PC-9 (cell line): Measurements from ENCODE around the gene PPP3R1. TPM values are rescaled to one million over a fixed set of nuclear protein-coding genes. Genes with fewer than 3 reads are reported as not detected.

Source experiments
- BruUV-seq: library from RNA; stranded (reverse); fragments of 400-500 nt; replicated peaks from 2 replicates; lab custom pipeline; 2021; lab: Mats Ljungman, UMichigan
- CTCF ChIA-PET: fragments of 300-600 bp; sonication (Branson Sonifier 250); formaldehyde crosslinking; loops from one replicate; lab custom pipeline; 2022; ENCODE audit warnings: antibody characterized with exemption; lab: Charles Lee
- POLR2A ChIA-PET: fragments of 300-600 bp; sonication (Branson Sonifier 250); formaldehyde crosslinking; loops from one replicate; lab custom pipeline; 2022; ENCODE audit warnings: antibody characterized with exemption; ENCODE audit not compliant: unreplicated experiment; lab: Charles Lee
- DNase-seq, 2 experiments: peaks; one replicate each; pipeline versions ENCODE4 v3.0.0 to v3.0.0-alpha.2; 2015 to 2022; ENCODE audit warnings: mixed read lengths in 1 of 2
- H2AFZ ChIP-seq: fragments of 200-600 bp; sonication (generic); 2 replicates; pipeline ENCODE4 v1.8.1; 2017; ENCODE audit warnings: antibody characterized with exemption
- H3F3A ChIP-seq: fragments of 200-600 bp; sonication (generic); 2 replicates; pipeline ENCODE4 v1.8.1; 2017; ENCODE audit warnings: antibody characterized with exemption, mild to moderate bottlenecking, low read depth; ENCODE audit not compliant: insufficient read depth
- H3K27ac ChIP-seq: fragments of 200-600 bp; sonication (generic); 2 replicates; pipeline ENCODE4 v1.6.1; 2016; ENCODE audit warnings: mixed run types
- H3K27me3 ChIP-seq: fragments of 200-600 bp; sonication (generic); 2 replicates; pipeline ENCODE4 v1.6.1; 2016; ENCODE audit warnings: low read depth, mixed run types; ENCODE audit not compliant: insufficient read depth
- H3K36me3 ChIP-seq: fragments of 200-600 bp; sonication (generic); 2 replicates; pipeline ENCODE4 v1.6.1; 2016; ENCODE audit warnings: low read depth, mixed run types
- H3K4me1 ChIP-seq: fragments of 200-600 bp; sonication (generic); replicated peaks from 2 replicates; pipeline ENCODE4 v1.6.1; 2016; ENCODE audit warnings: mixed run types; ENCODE audit not compliant: insufficient read depth
- H3K4me2 ChIP-seq: fragments of 200-600 bp; sonication (generic); 2 replicates; pipeline ENCODE4 v1.6.1; 2017; ENCODE audit warnings: mixed run types
- H3K4me3 ChIP-seq: fragments of 200-600 bp; sonication (generic); 2 replicates; pipeline ENCODE4 v1.6.1; 2016; ENCODE audit warnings: mixed run types
- H3K79me2 ChIP-seq: fragments of 200-600 bp; sonication (generic); 2 replicates; pipeline ENCODE4 v1.6.1; 2017; ENCODE audit warnings: low read depth, mixed run types
- H3K9me2 ChIP-seq: fragments of 200-600 bp; sonication (generic); 2 replicates; pipeline ENCODE4 v1.8.1; 2017; ENCODE audit warnings: mild to moderate bottlenecking; ENCODE audit not compliant: insufficient read depth
- H3K9me3 ChIP-seq: fragments of 200-600 bp; sonication (generic); 2 replicates; pipeline ENCODE4 v1.8.1; 2016; ENCODE audit warnings: low read depth; ENCODE audit not compliant: insufficient read depth
- H4K20me1 ChIP-seq: fragments of 200-600 bp; sonication (generic); 2 replicates; pipeline ENCODE4 v1.8.1; 2017; ENCODE audit not compliant: insufficient read depth
- EZH2 ChIP-seq: fragments of 200-600 bp; sonication (generic); IDR thresholded peaks from 2 replicates; pipeline ENCODE4 v1.8.0; 2017; ENCODE audit warnings: antibody characterized with exemption, low read depth
- intact Hi-C: fragments of 100-400 bp; cut with micrococcal nuclease; formaldehyde crosslinking; loops from one replicate; pipeline ENCODE4 v1.10.0; 2022; ENCODE audit not compliant: unreplicated experiment
- total RNA-seq: library from RNA; stranded (reverse); gene quantifications from 2 replicates; pipeline ENCODE4 v1.2.3, GENCODE V29; 2021
- TF ChIP-seq, protein P1 (sequence below): fragments of 200-600 bp; sonication (generic); conservative IDR thresholded peaks from 2 replicates; pipeline ENCODE4 v1.6.1; 2017; ENCODE audit warnings: mixed run types, antibody characterized with exemption, mild to moderate bottlenecking, moderate library complexity

The PPP3R1 gene
- total RNA-seq, 1 experiment from 2014 or later: 67.5 TPM

DNA sequence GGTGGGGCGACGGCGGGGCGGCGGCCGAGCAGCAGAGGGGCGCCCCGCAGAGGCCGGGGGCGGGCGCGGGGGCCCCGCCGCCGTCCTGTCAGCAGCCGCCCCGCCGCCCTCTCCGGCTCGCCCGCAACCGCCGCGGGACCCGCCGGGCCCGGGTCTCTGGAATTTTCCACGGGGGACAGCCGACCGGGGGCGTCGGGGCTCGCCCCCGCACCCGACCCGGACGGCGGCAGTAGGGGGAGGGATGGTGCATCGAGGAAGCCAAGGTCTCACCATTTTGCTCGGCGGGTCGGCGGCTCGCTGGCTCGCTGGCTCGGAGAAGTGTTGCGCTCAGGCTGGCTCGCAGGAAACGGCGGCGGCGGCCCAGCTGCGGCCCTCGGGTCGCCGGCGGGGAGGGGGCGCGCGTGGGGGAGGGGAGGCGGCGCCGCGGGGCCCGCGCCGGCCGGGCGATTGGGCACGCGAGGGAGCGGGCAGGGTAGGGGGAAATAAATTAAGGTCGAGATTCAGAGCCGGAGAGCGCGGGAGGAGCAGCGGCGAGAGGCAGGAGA lies 405 bp downstream of the PPP3R1 start:
- H2AFZ ChIP-seq: peak overlapping the region; percentile 88
- peaks cover 17% of the 10 kb centered on the region for H3F3A ChIP-seq
- no peaks in the 10 kb centered on the region for H3K9me3 ChIP-seq
- H3K27me3 ChIP-seq: no peaks in the 10 kb centered on the region
- H3K79me2 ChIP-seq: peaks cover 70% of the 10 kb centered on the region
- peak overlapping the region; percentile 81 for H3K27ac ChIP-seq
- BruUV-seq: no TSS peak
- TF ChIP-seq EZH2: no peak
- TF ChIP-seq, protein P1, sequence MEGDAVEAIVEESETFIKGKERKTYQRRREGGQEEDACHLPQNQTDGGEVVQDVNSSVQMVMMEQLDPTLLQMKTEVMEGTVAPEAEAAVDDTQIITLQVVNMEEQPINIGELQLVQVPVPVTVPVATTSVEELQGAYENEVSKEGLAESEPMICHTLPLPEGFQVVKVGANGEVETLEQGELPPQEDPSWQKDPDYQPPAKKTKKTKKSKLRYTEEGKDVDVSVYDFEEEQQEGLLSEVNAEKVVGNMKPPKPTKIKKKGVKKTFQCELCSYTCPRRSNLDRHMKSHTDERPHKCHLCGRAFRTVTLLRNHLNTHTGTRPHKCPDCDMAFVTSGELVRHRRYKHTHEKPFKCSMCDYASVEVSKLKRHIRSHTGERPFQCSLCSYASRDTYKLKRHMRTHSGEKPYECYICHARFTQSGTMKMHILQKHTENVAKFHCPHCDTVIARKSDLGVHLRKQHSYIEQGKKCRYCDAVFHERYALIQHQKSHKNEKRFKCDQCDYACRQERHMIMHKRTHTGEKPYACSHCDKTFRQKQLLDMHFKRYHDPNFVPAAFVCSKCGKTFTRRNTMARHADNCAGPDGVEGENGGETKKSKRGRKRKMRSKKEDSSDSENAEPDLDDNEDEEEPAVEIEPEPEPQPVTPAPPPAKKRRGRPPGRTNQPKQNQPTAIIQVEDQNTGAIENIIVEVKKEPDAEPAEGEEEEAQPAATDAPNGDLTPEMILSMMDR: no peak
- peaks cover 39% of the 10 kb centered on the region for H4K20me1 ChIP-seq
- ChIA-PET CTCF (no interaction called here), POLR2A (interaction anchor here (0.5 to 0.7 kb wide), 5 partner anchors 56 to 1138 kb away, joined by 3 to 5 read pairs (median 4); partner anchors contain the start of gene C1D)
- peak in 1 of 2 experiments; percentile 29 for DNase-seq
- H3K4me2 ChIP-seq: peak overlapping the region; percentile 97; the same call in 1 of the 2 replicates
- H3K9me2 ChIP-seq: no peaks in the 10 kb centered on the region; the same call in 1 of the 2 replicates
- H3K36me3 ChIP-seq: no peaks in the 10 kb centered on the region
- H3K4me1 ChIP-seq: peaks cover 47% of the 10 kb centered on the region
- intact Hi-C loops: loop anchor here (1.0 to 10.0 kb wide), 4 partner anchors 65 to 187 kb away; partner anchors contain the start of genes C1D and PNO1
- peak overlapping the region; percentile 96 for H3K4me3 ChIP-seq

DNA sequence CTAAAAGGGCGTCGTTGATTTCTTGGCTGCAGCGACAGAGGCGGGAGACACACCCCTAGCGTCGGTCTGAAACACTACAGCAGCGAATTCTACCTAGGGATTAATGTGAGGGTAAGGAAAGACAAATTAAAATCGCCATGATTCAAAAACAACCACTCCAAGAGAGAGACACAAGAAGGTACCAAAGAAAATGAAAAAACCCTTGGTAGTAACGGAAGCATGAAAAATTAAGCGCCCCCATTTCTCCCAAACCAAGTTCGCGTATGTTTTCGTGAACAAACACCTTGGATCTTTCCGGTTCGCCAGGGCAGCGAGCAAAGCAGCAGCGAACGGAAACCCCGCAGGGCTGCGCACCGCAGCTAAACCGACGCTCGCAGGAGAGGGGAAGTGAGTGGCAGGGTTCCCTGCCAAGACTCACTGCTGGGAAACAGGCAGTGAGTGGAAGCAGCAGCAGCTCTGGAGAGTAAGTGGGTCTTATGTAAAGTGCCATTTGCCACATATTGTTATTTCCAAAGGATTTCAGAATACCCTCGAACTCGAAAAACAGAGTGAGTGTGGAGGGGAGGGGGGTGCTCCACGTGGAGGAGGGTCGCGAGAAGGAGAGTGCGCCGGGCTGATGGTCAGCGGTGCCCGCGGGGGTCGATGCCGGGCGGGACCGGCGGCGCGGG lies 1.0 kb downstream of the PPP3R1 start:
- Histone ChIP-seq H2AFZ (peak overlapping the region; percentile 88), H3K9me2 (no peaks in the 10 kb centered on the region), H3K36me3 (no peaks in the 10 kb centered on the region), H3K4me2 (peak overlapping the region; percentile 97), H3K9me3 (no peaks in the 10 kb centered on the region), H3K4me1 (peaks cover 47% of the 10 kb centered on the region), H3K27me3 (no peaks in the 10 kb centered on the region), H3F3A (peaks cover 17% of the 10 kb centered on the region), H4K20me1 (peaks cover 45% of the 10 kb centered on the region), H3K27ac (peak overlapping the region; percentile 81), H3K4me3 (peak overlapping the region; percentile 96), H3K79me2 (peaks cover 76% of the 10 kb centered on the region)
- ChIA-PET CTCF (interaction anchor here (1.5 kb wide), 1 partner anchor 58 kb away, joined by 4 read pairs; no protein-coding TSS in a partner anchor), POLR2A (no interaction called here)
- TF ChIP-seq EZH2: no peak
- TF ChIP-seq, protein P1: peak; percentile 79
- intact Hi-C loops: loop anchor here (5.0 to 10.0 kb wide), 3 partner anchors 64 to 187 kb away; partner anchors contain the start of gene C1D
- BruUV-seq: no TSS peak
- peak; percentile 34 to 84 for DNase-seq

DNA sequence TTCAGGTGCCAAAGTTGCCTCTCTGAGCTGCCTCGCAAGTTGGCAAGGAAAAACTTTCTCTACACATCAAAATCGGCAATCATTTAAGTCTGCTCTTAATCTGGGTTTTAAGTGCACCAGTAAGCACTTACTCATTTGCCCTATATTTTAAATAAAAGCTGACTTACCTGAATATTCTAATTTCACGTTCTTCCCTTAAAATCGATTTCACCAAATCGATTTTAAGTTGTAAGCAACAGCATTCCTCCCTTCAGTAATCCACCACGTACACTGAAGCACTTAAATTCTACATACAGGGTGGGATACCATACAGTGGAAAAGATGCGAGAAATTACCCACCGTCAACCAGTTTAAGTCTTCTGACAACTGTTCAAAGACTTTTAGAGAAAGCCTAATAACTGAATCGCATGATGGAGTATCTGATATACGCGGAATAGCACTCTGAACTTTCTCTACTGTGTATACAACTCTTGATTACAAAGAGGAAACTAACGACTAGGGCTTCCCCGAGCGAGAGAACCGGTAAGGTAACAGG lies 1.6 kb downstream of the PPP3R1 start:
- POLR2A ChIA-PET: interaction anchor here (0.6 kb wide), 1 partner anchor 58 kb away, joined by 3 read pairs; no protein-coding TSS in a partner anchor
- H4K20me1 ChIP-seq: peaks cover 48% of the 10 kb centered on the region
- CTCF ChIA-PET: interaction anchor here (0.8 to 1.5 kb wide), 3 partner anchors 43 to 59 kb away, joined by 3 to 5 read pairs (median 4); no protein-coding TSS in a partner anchor

More for the DNA sequence above, 1.6 kb downstream of the PPP3R1 start:
- BruUV-seq: TSS peak; percentile 42
- H3K79me2 ChIP-seq: peaks cover 82% of the 10 kb centered on the region
- peak overlapping the region; percentile 88; the same call in 1 of the 2 replicates for H2AFZ ChIP-seq
- H3K9me3 ChIP-seq: no peaks in the 10 kb centered on the region
- H3K4me1 ChIP-seq: peaks cover 42% of the 10 kb centered on the region
- H3K27ac ChIP-seq: peak overlapping the region; percentile 81
- peak overlapping the region; percentile 97 for H3K4me2 ChIP-seq
- DNase-seq: peak in 1 of 2 experiments; percentile 70
- H3F3A ChIP-seq: peaks cover 17% of the 10 kb centered on the region
- H3K27me3 ChIP-seq: no peaks in the 10 kb centered on the region
- H3K4me3 ChIP-seq: peak overlapping the region; percentile 96
- intact Hi-C loops: loop anchor here (5.0 to 10.0 kb wide), 3 partner anchors 63 to 186 kb away; partner anchors contain the start of gene C1D
- no peaks in the 10 kb centered on the region for H3K9me2 ChIP-seq
- TF ChIP-seq, protein P1: no peak; the same call in 1 of the 2 replicates
- TF ChIP-seq EZH2: no peak
- no peaks in the 10 kb centered on the region for H3K36me3 ChIP-seq
